Rectal smooth muscle tissue (tissue), 1 donor: ENCODE data around the gene HTR2A.
"Not testable (repeated sequence)": the region's sequence is repeated elsewhere in the genome, so short reads cannot be mapped to it uniquely, and the experiment has no call there.

Experiments used
- H3K27ac ChIP-seq: one replicate; pipeline ENCODE4 v1.7.0; 2013; ENCODE audit warnings: low read depth, low read length, inconsistent platforms
- H3K27me3 ChIP-seq: one replicate; pipeline ENCODE4 v1.7.0; 2013; ENCODE audit warnings: low read length; ENCODE audit not compliant: control insufficient read depth, insufficient read depth
- H3K36me3 ChIP-seq: one replicate; pipeline ENCODE4 v1.7.0; 2013; ENCODE audit warnings: low read length; ENCODE audit not compliant: control insufficient read depth, insufficient read depth
- H3K4me1 ChIP-seq: one replicate; pipeline ENCODE4 v1.7.0; 2013; ENCODE audit warnings: low read length; ENCODE audit not compliant: control insufficient read depth, insufficient read depth
- H3K4me3 ChIP-seq: one replicate; pipeline ENCODE4 v1.7.0; 2013; ENCODE audit warnings: low read length
- H3K9ac ChIP-seq: one replicate; pipeline ENCODE4 v1.7.0; 2013; ENCODE audit warnings: low read length

The HTR2A gene

DNA sequence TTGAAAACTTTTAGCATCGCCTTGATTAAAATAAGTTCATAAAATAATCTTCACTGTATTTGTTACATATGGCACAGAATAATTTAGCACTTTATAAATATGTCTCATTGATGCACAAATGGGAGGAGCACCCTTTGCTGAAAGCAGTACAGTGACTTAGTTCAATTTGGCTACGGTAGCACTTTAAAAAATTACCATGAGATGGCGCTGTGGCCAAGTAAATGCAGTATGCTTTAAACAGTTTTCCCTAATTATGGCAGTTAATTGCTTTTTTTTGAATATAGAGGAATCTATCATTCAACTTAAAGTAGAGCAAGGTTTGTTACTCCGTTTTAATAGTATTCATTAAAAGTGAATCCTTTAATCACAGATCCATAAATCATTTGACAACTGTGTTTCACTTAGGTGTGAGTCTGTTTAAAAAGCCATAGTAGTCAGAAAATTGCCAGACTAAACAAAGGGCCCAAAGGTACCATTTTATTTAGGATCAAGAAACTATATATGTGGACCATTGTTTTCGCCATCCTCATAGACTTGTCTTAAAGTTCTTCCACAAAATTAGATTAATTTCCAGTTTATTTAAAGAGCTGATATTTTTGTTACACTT, 65.2 kb downstream of the HTR2A start:
- Histone ChIP-seq H3K4me3 (no peak overlapping the region), H3K4me1 (no peaks in the 10 kb centered on the region), H3K27me3 (no peaks in the 10 kb centered on the region), H3K36me3 (no peaks in the 10 kb centered on the region), H3K27ac (no peak overlapping the region), H3K9ac (no peak overlapping the region)

DNA sequence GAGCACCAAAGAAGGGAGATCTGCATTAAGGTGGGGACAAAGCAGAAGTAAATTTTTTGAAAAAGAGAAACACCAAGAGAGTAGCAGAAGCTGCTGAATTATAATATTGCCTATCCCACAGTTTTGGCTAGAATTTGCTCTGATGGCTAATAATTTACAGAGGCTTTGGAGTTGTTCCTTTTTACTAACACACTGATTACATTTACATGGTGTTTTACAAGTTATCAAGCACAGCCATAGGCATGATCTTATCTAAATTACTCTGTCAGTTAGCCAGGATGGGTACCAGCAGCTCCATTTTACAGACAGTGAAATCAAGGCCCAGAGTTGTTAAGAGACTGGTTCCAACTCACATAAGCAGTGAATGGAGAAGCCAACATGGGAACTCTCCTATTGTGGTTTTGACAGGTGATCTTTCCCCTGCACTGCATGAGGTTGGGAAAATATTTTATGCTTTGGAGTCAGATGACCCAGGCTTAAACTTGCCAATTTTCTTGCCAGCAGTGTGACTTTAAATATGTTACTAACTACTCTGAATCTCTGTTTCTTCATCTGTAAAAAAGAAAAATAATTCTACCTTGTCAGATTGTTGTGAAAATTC, 66.3 kb downstream of the HTR2A start:
- H3K27ac ChIP-seq, result no peak overlapping the region
- H3K4me1 ChIP-seq, result no peaks in the 10 kb centered on the region
- no peaks in the 10 kb centered on the region for H3K27me3 ChIP-seq
- H3K9ac ChIP-seq, result no peak overlapping the region
- no peaks in the 10 kb centered on the region for H3K36me3 ChIP-seq
- no peak overlapping the region for H3K4me3 ChIP-seq

DNA sequence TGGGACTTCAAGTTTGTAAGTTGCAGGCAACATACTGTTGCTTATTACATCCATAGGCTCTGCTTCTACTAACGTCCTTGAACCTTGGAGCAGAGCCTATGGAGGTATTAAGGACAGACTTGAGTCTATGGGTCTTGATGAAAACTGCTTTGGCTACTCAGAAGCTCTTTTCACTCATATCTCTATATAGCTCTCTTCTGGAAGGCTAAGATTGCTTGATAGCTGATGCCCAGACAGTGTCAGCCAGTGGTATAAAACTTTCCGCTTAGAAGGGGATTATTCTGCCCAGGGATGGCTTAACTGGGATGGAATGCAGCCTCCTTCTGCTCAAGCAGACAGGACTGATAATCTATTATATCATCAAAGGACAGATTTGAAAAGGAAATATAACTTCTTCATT, 74.3 kb downstream of the HTR2A start:
- Histone ChIP-seq H3K27ac (no peak overlapping the region), H3K9ac (no peak overlapping the region), H3K27me3 (no peaks in the 10 kb centered on the region), H3K4me1 (no peaks in the 10 kb centered on the region), H3K36me3 (no peaks in the 10 kb centered on the region), H3K4me3 (no peak overlapping the region)

DNA sequence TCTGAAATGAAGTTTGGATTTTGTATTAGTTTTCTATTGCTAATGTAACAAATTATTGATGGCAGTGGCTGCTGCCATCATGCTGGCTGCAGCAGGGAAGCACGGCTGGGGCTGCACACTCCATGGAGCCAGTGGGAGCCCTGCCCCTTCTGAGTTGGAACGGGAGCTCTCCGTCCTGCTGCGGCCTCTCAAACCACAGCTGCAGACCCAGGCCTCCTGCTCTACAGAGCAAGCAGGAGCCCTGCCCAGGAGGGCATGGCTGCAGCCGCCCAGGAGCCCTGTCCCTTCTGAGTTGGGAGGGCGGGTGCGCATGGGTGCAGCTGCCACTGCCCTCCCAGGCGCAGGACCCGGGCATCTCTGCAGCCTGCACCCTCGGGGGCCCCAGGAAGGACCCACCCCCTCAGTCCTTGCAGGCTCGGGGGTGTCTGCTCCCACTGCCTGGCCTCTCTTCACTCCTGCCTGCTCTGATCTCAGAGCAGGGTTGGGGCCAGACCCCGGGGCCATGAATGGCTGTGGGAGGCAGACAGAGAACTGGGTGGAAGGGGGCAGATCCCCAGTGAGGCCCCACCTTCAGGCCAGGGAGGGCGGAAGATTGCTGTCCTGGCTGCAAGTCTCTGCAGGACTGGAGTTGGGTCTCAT, 78.9 kb downstream of the HTR2A start:
- Histone ChIP-seq H3K4me3 (no peak overlapping the region), H3K27me3 (no peaks in the 10 kb centered on the region), H3K27ac (no peak overlapping the region), H3K36me3 (no peaks in the 10 kb centered on the region), H3K4me1 (no peaks in the 10 kb centered on the region), H3K9ac (no peak overlapping the region)

- Histone ChIP-seq H3K27me3 (no peaks in the 10 kb centered on the region), H3K27ac (no peak overlapping the region)
Measured at GRCh38 chr13:46817095-46817494, 79.8 kb downstream of the HTR2A start.

GRCh38 chr13:46816371-46816770, 80.5 kb downstream of the HTR2A start:
- Histone ChIP-seq H3K27ac (no peak overlapping the region), H3K36me3 (no peaks in the 10 kb centered on the region), H3K9ac (no peak overlapping the region), H3K27me3 (no peaks in the 10 kb centered on the region), H3K4me3 (no peak overlapping the region), H3K4me1 (no peaks in the 10 kb centered on the region)

More at GRCh38 chr13:46817095-46817494, 79.8 kb downstream of the HTR2A start:
- Histone ChIP-seq H3K36me3 (no peaks in the 10 kb centered on the region), H3K4me1 (no peaks in the 10 kb centered on the region), H3K9ac (no peak overlapping the region), H3K4me3 (no peak overlapping the region)

GRCh38 chr13:46812301-46812797, 84.5 kb downstream of the HTR2A start:
- H3K36me3 ChIP-seq, result no peaks in the 10 kb centered on the region
- H3K9ac ChIP-seq, result no peak overlapping the region
- no peaks in the 10 kb centered on the region for H3K27me3 ChIP-seq
- H3K4me3 ChIP-seq, result no peak overlapping the region
- H3K4me1 ChIP-seq, result no peaks in the 10 kb centered on the region
- no peak overlapping the region for H3K27ac ChIP-seq

DNA sequence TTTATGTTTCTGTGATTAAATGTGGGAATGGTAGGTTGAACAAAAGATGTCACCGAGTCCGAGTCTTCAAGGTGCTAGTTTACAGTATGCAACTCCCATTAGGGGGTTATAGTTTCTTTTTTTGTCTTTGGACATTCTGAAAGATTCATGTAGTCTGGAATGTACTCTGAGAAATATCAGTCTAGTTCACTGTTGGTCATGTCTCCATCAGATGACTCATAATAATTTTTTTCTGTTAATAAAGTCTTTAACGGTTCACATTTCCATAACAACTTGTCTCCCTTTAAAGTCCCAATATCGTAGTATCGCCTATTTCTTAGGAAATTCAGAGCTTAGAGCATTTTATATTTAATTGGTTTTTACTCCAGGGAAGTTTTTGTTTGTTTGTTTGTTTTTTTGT, 86.4 kb downstream of the HTR2A start:
- no peak overlapping the region for H3K4me3 ChIP-seq
- H3K36me3 ChIP-seq, result no peaks in the 10 kb centered on the region
- H3K4me1 ChIP-seq, result no peaks in the 10 kb centered on the region
- H3K27me3 ChIP-seq, result no peaks in the 10 kb centered on the region
- no peak overlapping the region for H3K27ac ChIP-seq
- no peak overlapping the region for H3K9ac ChIP-seq

DNA sequence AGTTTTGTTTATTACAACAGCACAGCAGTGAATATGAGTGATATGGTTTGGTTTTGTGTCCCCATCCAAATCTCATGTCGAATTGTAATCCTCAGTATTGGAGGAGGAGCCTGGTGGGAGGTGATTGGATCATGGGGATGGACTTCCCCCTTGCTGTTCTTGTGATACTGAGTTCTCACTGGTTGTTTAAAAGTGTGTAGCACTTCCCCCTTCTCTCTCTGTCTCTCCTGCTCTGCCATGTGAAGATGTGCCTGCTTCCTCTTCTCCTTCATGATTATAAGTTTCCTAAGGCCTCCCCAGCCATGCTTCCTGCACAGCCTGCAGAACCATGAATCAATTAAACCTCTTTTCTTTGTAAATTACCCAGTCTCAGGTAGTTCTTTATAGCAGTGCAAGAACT, 91.9 kb downstream of the HTR2A start:
- not testable (repeated sequence) for H3K9ac ChIP-seq, H3K36me3 ChIP-seq, H3K27me3 ChIP-seq, H3K27ac ChIP-seq, H3K4me1 ChIP-seq, H3K4me3 ChIP-seq

- Histone ChIP-seq H3K4me1 (no peaks in the 10 kb centered on the region), H3K27me3 (no peaks in the 10 kb centered on the region), H3K4me3 (no peak overlapping the region), H3K27ac (no peak overlapping the region), H3K9ac (no peak overlapping the region), H3K36me3 (no peaks in the 10 kb centered on the region)
Measured at GRCh38 chr13:46804391-46804815, 92.5 kb downstream of the HTR2A start.

GRCh38 chr13:46803586-46803985, 93.3 kb downstream of the HTR2A start:
- H3K4me3 ChIP-seq, result no peak overlapping the region

DNA sequence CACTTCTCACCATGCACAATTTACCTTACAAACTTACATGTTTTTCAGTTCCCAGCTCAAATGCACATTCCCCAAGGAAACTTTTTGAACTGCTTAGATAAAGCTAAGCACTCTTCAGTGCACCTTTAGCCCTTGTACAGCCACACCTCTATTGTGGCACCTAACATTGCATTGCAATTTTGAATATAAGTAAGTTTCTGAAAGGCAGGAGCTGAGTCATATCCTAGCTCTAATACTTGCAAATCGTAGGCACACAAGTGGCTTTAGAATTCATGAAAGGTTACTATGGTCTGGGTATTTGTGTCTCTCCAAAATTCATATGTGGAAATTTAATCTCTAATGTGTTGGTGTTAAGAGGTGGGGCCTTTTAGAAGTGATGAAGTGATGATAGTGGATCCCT, 95.0 kb downstream of the HTR2A start:
- no peak overlapping the region for H3K9ac ChIP-seq
- no peak overlapping the region for H3K4me3 ChIP-seq
- H3K4me1 ChIP-seq, result peaks cover 5% of the 10 kb centered on the region
- H3K27me3 ChIP-seq, result no peaks in the 10 kb centered on the region
- no peak overlapping the region for H3K27ac ChIP-seq
- no peaks in the 10 kb centered on the region for H3K36me3 ChIP-seq

More at GRCh38 chr13:46803586-46803985, 93.3 kb downstream of the HTR2A start:
- Histone ChIP-seq H3K36me3 (no peaks in the 10 kb centered on the region), H3K9ac (no peak overlapping the region), H3K27me3 (no peaks in the 10 kb centered on the region), H3K27ac (no peak overlapping the region), H3K4me1 (no peaks in the 10 kb centered on the region)

DNA sequence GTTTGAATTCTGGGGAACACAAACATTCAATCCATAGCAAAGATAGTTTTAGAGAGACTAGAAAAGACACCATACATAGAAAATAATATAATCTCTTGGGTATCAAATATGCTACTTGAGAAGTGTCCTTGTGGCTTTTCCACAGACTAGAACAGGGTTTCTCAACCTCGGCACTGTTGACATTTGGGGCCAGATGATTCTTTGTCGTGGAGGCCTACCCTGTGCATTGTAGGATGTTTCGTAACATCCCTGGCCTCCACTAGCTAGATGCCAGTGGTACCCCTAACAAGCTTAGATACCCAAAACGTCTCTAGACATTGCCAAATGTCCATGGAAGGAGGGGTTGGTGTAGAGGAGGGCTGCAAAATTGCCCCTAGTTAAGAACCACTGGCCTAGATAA, 97.7 kb downstream of the HTR2A start:
- Histone ChIP-seq H3K4me1 (peaks cover 8% of the 10 kb centered on the region), H3K36me3 (no peaks in the 10 kb centered on the region), H3K4me3 (no peak overlapping the region), H3K27me3 (no peaks in the 10 kb centered on the region), H3K9ac (no peak overlapping the region), H3K27ac (no peak overlapping the region)
